ENCODE measurements around the gene KIF26A.

Gene KIF26A

DNA sequence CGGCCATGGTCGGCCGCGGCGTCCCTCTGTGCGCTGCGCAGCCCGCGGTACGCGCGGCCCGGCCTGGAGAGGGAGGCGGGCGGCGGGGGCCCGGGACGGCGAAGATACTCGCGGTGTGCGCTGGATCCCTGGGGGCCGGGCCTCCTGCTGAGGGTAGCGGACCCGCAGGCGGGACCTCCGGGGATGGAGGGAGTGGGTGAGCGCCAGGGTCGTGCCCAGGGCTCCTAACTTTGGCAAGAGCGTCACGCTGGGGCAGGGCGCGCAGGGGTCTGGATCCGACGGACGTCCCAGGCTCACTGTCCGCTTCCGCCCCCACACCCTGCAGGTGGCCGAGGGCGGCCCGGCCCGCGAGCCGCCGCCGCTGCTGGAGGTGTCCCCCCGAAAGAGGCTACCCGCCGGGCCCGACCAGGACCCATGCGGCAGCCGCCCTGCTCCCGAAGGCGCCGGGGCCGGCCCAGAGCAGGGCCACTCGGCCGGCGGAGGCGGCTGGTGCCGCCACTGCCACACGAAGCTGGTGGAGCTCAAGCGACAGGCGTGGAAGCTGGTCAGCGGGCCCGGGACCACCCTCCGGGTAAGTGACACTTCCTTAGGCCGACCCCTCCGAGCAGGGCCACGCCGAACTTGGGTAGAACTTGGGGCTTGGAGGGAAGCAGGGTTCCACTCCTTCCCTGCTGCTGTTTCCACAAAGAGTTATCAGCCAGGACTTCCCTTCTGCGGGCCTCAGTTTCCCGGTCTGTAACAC, 502 bp downstream of the KIF26A start:
- TF ChIP-seq CTBP1 (IDR thresholded peaks at IDR 0.05; ENCODE audit: borderline replicate concordance) (no peak), SP1 (IDR thresholded peaks at IDR 0.05) (no peak), BHLHE40 (IDR thresholded peaks at IDR 0.05; ENCODE audit: borderline replicate concordance) (no peak), L3MBTL2 (conservative IDR thresholded peaks at IDR 0.05) (no peak), ARNT (IDR thresholded peaks at IDR 0.05) (no peak), LEF1 (IDR thresholded peaks at IDR 0.05; ENCODE audit: borderline replicate concordance) (no peak), FOXA1 (IDR thresholded peaks at IDR 0.05) (no peak), NFRKB (IDR thresholded peaks at IDR 0.05) (no peak), ELF4 (IDR thresholded peaks at IDR 0.05) (no peak), ZNF384 (IDR thresholded peaks at IDR 0.05) (no peak), TARDBP (IDR thresholded peaks at IDR 0.05) (no peak), FOXM1 (IDR thresholded peaks at IDR 0.05; ENCODE audit: borderline replicate concordance) (no peak), FOXK2 (IDR thresholded peaks at IDR 0.05) (no peak), HDGF (IDR thresholded peaks at IDR 0.05; ENCODE audit: borderline replicate concordance) (no peak), SUZ12 (IDR thresholded peaks at IDR 0.05) (no peak)
- TF ChIP-seq, protein P1, sequence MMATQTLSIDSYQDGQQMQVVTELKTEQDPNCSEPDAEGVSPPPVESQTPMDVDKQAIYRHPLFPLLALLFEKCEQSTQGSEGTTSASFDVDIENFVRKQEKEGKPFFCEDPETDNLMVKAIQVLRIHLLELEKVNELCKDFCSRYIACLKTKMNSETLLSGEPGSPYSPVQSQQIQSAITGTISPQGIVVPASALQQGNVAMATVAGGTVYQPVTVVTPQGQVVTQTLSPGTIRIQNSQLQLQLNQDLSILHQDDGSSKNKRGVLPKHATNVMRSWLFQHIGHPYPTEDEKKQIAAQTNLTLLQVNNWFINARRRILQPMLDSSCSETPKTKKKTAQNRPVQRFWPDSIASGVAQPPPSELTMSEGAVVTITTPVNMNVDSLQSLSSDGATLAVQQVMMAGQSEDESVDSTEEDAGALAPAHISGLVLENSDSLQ (IDR thresholded peaks at IDR 0.05), result no peak
- POLR2A ChIA-PET, result no interaction called here
- no peak for DNase-seq (ENCODE audit: extremely low spot score)
- CTCF ChIA-PET, result interaction anchor here (0.7 kb wide), 1 partner anchor 18 kb away, joined by 4 read pairs; no protein-coding TSS in a partner anchor

DNA sequence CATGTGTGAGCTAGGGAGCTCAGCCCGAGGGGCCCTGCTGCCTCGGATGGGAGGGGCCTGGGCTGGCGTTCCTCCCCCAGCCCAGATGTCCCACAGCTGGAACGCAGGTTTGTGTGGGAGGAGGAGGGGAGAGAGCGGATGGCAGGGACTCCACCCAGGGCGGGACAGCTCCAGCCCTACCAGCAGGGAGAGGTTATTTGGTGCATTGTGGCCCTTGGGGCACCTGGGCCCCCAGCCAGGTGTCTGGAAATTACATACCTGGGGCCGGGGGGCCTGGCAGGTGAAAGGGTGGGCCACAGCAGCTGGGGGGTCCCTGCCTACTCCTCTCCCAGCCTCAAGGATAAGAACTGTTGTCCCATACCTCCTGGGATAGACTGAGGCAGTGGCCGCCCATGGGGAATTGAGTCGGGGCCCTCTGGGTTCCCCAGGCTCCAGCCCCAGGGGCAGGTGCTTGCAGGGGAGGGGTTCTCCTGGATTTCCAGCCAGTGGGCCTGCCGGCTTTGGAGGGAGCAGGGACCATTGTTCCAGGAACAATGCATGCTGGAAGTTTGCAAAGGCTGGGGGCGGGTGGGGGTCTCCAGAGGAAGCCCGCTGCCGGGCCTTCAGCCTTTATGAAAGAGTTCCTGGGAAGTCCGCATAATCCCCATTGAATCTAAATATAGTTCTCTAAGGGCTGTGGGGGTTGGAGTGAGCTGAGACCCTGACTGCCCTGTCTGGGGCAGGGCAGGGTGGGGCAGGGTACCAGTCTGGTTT, 1.2 kb downstream of the KIF26A start:
- POLR2A ChIA-PET, result no interaction called here
- no peak for DNase-seq (ENCODE audit: extremely low spot score)
- CTCF ChIA-PET, result interaction anchor here (0.7 kb wide), 1 partner anchor 17 kb away, joined by 4 read pairs; no protein-coding TSS in a partner anchor
- no peak for TF ChIP-seq ZNF384 (IDR thresholded peaks at IDR 0.05)
- TF ChIP-seq, protein P1 (IDR thresholded peaks at IDR 0.05), result no peak
- TF ChIP-seq FOXM1 (IDR thresholded peaks at IDR 0.05; ENCODE audit: borderline replicate concordance), result no peak
- no peak for TF ChIP-seq ARNT (IDR thresholded peaks at IDR 0.05)
- no peak for TF ChIP-seq L3MBTL2 (conservative IDR thresholded peaks at IDR 0.05)
- no peak for TF ChIP-seq CTBP1 (IDR thresholded peaks at IDR 0.05; ENCODE audit: borderline replicate concordance)
- TF ChIP-seq FOXA1 (IDR thresholded peaks at IDR 0.05), result no peak
- TF ChIP-seq FOXK2 (IDR thresholded peaks at IDR 0.05), result no peak
- no peak for TF ChIP-seq ELF4 (IDR thresholded peaks at IDR 0.05)
- no peak for TF ChIP-seq LEF1 (IDR thresholded peaks at IDR 0.05; ENCODE audit: borderline replicate concordance)
- TF ChIP-seq HDGF (IDR thresholded peaks at IDR 0.05; ENCODE audit: borderline replicate concordance), result no peak
- no peak for TF ChIP-seq SUZ12 (IDR thresholded peaks at IDR 0.05)
- TF ChIP-seq TARDBP (IDR thresholded peaks at IDR 0.05), result no peak
- TF ChIP-seq SP1 (IDR thresholded peaks at IDR 0.05), result no peak
- no peak for TF ChIP-seq NFRKB (IDR thresholded peaks at IDR 0.05)

DNA sequence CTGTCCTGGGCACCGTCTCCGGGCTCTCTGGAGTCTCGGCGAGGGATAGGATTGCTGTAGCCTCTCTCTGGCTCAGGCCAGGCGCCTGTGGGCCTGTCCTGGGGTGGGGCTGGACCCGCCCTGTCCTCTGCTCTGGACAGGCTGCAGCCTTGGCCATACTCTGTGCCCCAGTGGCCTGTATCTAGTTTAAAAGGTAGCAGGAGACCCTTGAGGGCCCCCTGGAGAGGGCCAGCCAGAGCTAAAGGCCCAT, 1.8 kb downstream of the KIF26A start:
- POLR2A ChIA-PET, result no interaction called here
- DNase-seq (ENCODE audit: extremely low spot score), result no peak
- CTCF ChIA-PET, result no interaction called here
- TF ChIP-seq FOXK2 (IDR thresholded peaks at IDR 0.05) (no peak), SUZ12 (IDR thresholded peaks at IDR 0.05) (no peak), FOXM1 (IDR thresholded peaks at IDR 0.05; ENCODE audit: borderline replicate concordance) (no peak), CTBP1 (IDR thresholded peaks at IDR 0.05; ENCODE audit: borderline replicate concordance) (no peak), ELF4 (IDR thresholded peaks at IDR 0.05) (no peak), ARNT (IDR thresholded peaks at IDR 0.05) (no peak), L3MBTL2 (conservative IDR thresholded peaks at IDR 0.05) (no peak), BHLHE40 (IDR thresholded peaks at IDR 0.05; ENCODE audit: borderline replicate concordance) (no peak), HDGF (IDR thresholded peaks at IDR 0.05; ENCODE audit: borderline replicate concordance) (no peak), SP1 (IDR thresholded peaks at IDR 0.05) (no peak), TARDBP (IDR thresholded peaks at IDR 0.05) (no peak), FOXA1 (IDR thresholded peaks at IDR 0.05) (no peak), LEF1 (IDR thresholded peaks at IDR 0.05; ENCODE audit: borderline replicate concordance) (no peak), NFRKB (IDR thresholded peaks at IDR 0.05) (no peak)
- TF ChIP-seq, protein P1 (IDR thresholded peaks at IDR 0.05), result no peak

DNA sequence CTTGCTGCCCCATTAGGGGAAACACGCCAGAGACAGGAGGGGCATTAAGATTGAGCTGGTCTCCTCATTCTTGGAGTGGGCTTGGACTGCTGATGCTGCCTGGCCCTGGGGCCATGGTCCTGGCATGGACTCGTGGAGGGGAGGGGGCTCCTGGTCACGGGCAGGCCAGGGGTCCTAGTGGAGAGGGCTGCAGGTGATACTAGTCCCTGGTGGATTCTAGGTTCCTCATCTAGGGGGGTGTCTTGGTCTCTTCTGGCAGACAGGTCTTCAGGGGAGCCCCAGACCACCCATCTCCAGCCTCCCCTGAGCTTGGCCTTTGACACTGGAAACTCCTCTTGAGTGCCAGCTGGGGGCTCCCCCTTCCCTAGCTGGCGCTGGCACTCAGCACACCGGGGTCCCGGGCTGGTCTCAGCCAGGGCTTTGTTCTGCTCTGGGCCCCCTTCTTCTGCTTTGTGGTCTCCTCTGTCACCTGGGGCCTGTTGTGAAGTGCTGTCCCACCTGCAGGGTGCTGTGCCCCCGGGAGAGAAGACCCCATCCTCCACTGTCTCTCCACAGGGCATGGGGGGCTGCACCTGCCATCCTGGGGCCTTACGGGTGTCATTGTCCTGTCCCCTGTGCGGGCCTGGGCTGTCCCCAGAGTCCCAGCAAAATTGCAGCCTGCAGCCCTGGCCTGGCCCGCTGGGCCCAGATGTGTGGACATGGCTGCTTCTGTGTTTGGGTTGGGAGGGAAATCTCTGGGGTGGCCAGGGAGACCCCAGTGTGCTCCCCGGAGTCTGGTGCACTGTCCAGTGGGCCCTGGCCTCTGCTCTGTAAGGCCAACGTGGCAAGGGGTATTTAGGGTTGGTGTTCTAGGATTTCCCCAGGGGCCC, 2.3 kb downstream of the KIF26A start:
- ChIA-PET POLR2A (no interaction called here), CTCF (no interaction called here)

More for the DNA sequence above, 2.3 kb downstream of the KIF26A start:
- no peak for TF ChIP-seq ELF4 (IDR thresholded peaks at IDR 0.05)
- no peak for TF ChIP-seq FOXM1 (IDR thresholded peaks at IDR 0.05; ENCODE audit: borderline replicate concordance)
- TF ChIP-seq, protein P1 (IDR thresholded peaks at IDR 0.05), result no peak
- TF ChIP-seq L3MBTL2 (conservative IDR thresholded peaks at IDR 0.05), result no peak
- TF ChIP-seq HDGF (IDR thresholded peaks at IDR 0.05; ENCODE audit: borderline replicate concordance), result no peak
- TF ChIP-seq ZNF384 (IDR thresholded peaks at IDR 0.05), result no peak
- no peak for TF ChIP-seq CTBP1 (IDR thresholded peaks at IDR 0.05; ENCODE audit: borderline replicate concordance)
- TF ChIP-seq TARDBP (IDR thresholded peaks at IDR 0.05), result no peak
- TF ChIP-seq FOXA1 (IDR thresholded peaks at IDR 0.05), result no peak
- TF ChIP-seq SP1 (IDR thresholded peaks at IDR 0.05), result no peak
- no peak for TF ChIP-seq SUZ12 (IDR thresholded peaks at IDR 0.05)
- no peak for DNase-seq (ENCODE audit: extremely low spot score)

All from HEK293T (cell line).